SU-DHL-6 (cell line): ENCODE measurements around the gene EXOC6B.
"Not testable (repeated sequence)": the region's sequence is repeated elsewhere in the genome, so short reads cannot be mapped to it uniquely, and the experiment has no call there.

Experiments used
- EZH2phosphoT487 ChIP-seq: fragments of 200-600 bp; sonication (generic), shearing (Covaris generic); conservative IDR thresholded peaks from 2 replicates; pipeline ENCODE4 v1.6.1; 2018; ENCODE audit warnings: mild to moderate bottlenecking, antibody characterized with exemption, low read length, moderate library complexity, mixed read lengths
- TF ChIP-seq, protein P1 (sequence below): fragments of 200-600 bp; sonication (generic); IDR thresholded peaks from one replicate; pipeline ENCODE4 v1.5.1; 2017; ENCODE audit warnings: antibody characterized with exemption, mild to moderate bottlenecking, low read length, moderate library complexity; ENCODE audit not compliant: insufficient read depth, poor library complexity, severe bottlenecking

DNA sequence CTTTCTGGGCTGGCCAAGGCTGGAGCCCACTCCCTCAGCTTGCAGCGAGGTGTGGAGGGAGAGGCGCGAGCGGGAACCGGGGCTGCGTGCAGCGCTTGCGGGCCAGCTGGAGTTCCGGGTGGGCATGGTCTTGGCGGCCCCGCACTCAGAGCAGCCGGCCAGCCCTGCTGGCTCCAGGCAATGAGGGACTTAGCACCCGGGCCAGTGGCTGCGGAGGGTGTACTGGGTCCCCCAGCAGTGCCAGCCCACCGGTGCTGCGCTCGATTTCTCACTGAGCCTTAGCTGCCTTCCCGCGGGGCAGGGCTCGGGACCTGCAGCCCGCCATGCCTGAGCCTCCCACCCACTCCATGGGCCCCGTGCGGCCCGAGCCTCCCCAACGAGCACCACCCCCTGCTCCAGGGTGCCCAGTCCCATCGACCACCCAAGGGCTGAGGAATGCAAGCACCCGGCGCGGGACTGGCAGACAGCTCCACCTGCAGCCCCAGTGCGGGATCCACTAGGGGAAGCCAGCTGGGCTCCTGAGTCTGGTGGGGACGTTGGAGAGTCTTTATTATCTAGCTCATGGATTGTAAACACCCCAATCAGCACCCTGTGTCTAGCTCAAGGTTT is 404.0 kb downstream of the EXOC6B start:
- TF ChIP-seq, protein P1, sequence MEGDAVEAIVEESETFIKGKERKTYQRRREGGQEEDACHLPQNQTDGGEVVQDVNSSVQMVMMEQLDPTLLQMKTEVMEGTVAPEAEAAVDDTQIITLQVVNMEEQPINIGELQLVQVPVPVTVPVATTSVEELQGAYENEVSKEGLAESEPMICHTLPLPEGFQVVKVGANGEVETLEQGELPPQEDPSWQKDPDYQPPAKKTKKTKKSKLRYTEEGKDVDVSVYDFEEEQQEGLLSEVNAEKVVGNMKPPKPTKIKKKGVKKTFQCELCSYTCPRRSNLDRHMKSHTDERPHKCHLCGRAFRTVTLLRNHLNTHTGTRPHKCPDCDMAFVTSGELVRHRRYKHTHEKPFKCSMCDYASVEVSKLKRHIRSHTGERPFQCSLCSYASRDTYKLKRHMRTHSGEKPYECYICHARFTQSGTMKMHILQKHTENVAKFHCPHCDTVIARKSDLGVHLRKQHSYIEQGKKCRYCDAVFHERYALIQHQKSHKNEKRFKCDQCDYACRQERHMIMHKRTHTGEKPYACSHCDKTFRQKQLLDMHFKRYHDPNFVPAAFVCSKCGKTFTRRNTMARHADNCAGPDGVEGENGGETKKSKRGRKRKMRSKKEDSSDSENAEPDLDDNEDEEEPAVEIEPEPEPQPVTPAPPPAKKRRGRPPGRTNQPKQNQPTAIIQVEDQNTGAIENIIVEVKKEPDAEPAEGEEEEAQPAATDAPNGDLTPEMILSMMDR, result not testable (repeated sequence)
- TF ChIP-seq EZH2phosphoT487, result not testable (repeated sequence)
